HG02588 (cell line): ENCODE results near the gene E2F2.
A peak's percentile ranks its signal among the peaks of the same experiment; 100 is the strongest.
"Not testable (repeated sequence)": the region's sequence is repeated elsewhere in the genome, so short reads cannot be mapped to it uniquely, and the experiment has no call there.

ENCODE experiments used
- ATAC-seq: cut with Tn5 transposase; IDR thresholded peaks from one replicate; pipeline ENCODE4 v1.9.1; 2021; ENCODE audit warnings: mild to moderate bottlenecking, moderate library complexity; ENCODE audit not compliant: unreplicated experiment

E2F2 gene

GRCh38 chr1:23548704-23549143 is 17.7 kb upstream of the E2F2 start:
- no peak for ATAC-seq

GRCh38 chr1:23546897-23547584 is 16.0 kb upstream of the E2F2 start:
- ATAC-seq: no peak

GRCh38 chr1:23545851-23546250 is 14.8 kb upstream of the E2F2 start:
- ATAC-seq: no peak

GRCh38 chr1:23544444-23545389 is 13.7 kb upstream of the E2F2 start:
- ATAC-seq: no peak

- ATAC-seq: no peak
These were observed 12.8 kb upstream of the E2F2 start for GRCh38 chr1:23543707-23544443.

GRCh38 chr1:23542940-23543339 is 11.9 kb upstream of the E2F2 start:
- not testable (repeated sequence) for ATAC-seq

- peak; percentile 70 for ATAC-seq
These were observed 8.7 kb upstream of the E2F2 start for GRCh38 chr1:23539698-23540266.

- ATAC-seq: no peak
These were observed 6.4 kb upstream of the E2F2 start for GRCh38 chr1:23537296-23537973.

- no peak for ATAC-seq
These were observed 2.4 kb upstream of the E2F2 start for GRCh38 chr1:23533246-23534023.

GRCh38 chr1:23531562-23532094 is 595 bp upstream of the E2F2 start:
- no peak for ATAC-seq

- no peak for ATAC-seq
These were observed 816 bp downstream of the E2F2 start for GRCh38 chr1:23530087-23530746.

GRCh38 chr1:23529146-23530086 is 1.6 kb downstream of the E2F2 start:
- ATAC-seq: no peak

- peak; percentile 38 for ATAC-seq
These were observed 2.6 kb downstream of the E2F2 start for GRCh38 chr1:23528250-23528978.

GRCh38 chr1:23527900-23528249 is 3.2 kb downstream of the E2F2 start:
- ATAC-seq: no peak

- no peak for ATAC-seq
These were observed 3.7 kb downstream of the E2F2 start for GRCh38 chr1:23527366-23527765.

GRCh38 chr1:23526329-23527041 is 4.5 kb downstream of the E2F2 start:
- ATAC-seq: no peak
